Activated B cell treated with CpG ODN at 0.5 μM for 24 hours (primary cell): ENCODE results near the gene STARD4. TPM values are rescaled to one million over a fixed set of nuclear protein-coding genes. Genes with fewer than 3 reads are reported as not detected.

Source experiments
- ATAC-seq: fragments of 200-7000 bp; cut with Tn5 transposase; one replicate; pipeline ENCODE4 v1.10.0; 2021; ENCODE audit warnings: low read depth, mild to moderate bottlenecking, moderate library complexity
- CTCF ChIA-PET: fragments of 350-600 bp; sonication (Branson Sonifier 250); formaldehyde crosslinking; loops from one replicate; lab custom pipeline; 2021; ENCODE audit warnings: antibody characterized with exemption; lab: Charles Lee
- POLR2A ChIA-PET: fragments of 350-600 bp; sonication (Branson Sonifier 250); formaldehyde crosslinking; loops from one replicate; lab custom pipeline; 2021; ENCODE audit warnings: antibody characterized with exemption; lab: Charles Lee
- DNase-seq: peaks from one replicate; pipeline ENCODE4 v3.0.0; 2022
- H3K27ac Mint-ChIP-seq: one replicate; pipeline ENCODE4 v1.8.0; 2020; ENCODE audit warnings: mixed read lengths
- H3K27me3 Mint-ChIP-seq: one replicate; pipeline ENCODE4 v1.8.0; 2021; ENCODE audit warnings: mixed read lengths
- H3K36me3 Mint-ChIP-seq: one replicate; pipeline ENCODE4 v1.8.0; 2021; ENCODE audit warnings: low read depth, mixed read lengths
- H3K4me1 Mint-ChIP-seq: one replicate; pipeline ENCODE4 v1.8.0; 2021; ENCODE audit warnings: mixed read lengths
- H3K4me3 Mint-ChIP-seq: one replicate; pipeline ENCODE4 v1.8.0; 2020; ENCODE audit warnings: mild to moderate bottlenecking, mixed read lengths
- H3K9me3 Mint-ChIP-seq: one replicate; pipeline ENCODE4 v1.8.0; 2020; ENCODE audit warnings: mixed read lengths
- intact Hi-C: fragments of 100-400 bp; cut with micrococcal nuclease; formaldehyde crosslinking; loops from one replicate; pipeline ENCODE4 v1.15.1; 2024
- total RNA-seq: library from RNA; stranded (reverse); gene quantifications from 2 replicates; pipeline ENCODE4 v1.2.3, GENCODE V29; 2022
- TF ChIP-seq, protein P1 (sequence below): fragments of 200-600 bp; IDR thresholded peaks from one replicate; pipeline ENCODE4 v1.8.0; 2022; ENCODE audit warnings: antibody characterized with exemption, mild to moderate bottlenecking

The STARD4 gene
- total RNA-seq, 1 donor from 2014 or later: 40.3 TPM

DNA sequence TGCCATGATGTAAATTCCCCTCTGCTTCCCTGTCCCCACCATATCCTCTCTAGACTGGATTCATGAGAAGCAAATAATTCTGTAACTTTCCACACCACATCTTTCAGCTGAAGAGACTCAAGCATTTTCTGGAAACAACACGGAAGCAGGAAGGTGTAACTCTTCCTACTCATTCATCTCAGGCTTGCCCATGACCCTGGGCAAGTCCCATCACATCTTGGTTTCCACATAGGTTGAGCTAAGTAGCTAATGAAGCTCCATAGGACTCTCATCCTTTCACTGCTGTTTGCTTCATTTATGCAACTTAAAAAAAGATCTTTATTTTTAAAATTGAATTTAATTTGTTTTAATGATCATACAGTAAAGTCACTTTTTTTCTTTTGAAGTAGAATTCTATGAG is 32.7 kb upstream of the STARD4 start:
- intact Hi-C loops: no loop called here
- H3K4me3 Mint-ChIP-seq: no peak overlapping the region
- ATAC-seq: no peak

DNA sequence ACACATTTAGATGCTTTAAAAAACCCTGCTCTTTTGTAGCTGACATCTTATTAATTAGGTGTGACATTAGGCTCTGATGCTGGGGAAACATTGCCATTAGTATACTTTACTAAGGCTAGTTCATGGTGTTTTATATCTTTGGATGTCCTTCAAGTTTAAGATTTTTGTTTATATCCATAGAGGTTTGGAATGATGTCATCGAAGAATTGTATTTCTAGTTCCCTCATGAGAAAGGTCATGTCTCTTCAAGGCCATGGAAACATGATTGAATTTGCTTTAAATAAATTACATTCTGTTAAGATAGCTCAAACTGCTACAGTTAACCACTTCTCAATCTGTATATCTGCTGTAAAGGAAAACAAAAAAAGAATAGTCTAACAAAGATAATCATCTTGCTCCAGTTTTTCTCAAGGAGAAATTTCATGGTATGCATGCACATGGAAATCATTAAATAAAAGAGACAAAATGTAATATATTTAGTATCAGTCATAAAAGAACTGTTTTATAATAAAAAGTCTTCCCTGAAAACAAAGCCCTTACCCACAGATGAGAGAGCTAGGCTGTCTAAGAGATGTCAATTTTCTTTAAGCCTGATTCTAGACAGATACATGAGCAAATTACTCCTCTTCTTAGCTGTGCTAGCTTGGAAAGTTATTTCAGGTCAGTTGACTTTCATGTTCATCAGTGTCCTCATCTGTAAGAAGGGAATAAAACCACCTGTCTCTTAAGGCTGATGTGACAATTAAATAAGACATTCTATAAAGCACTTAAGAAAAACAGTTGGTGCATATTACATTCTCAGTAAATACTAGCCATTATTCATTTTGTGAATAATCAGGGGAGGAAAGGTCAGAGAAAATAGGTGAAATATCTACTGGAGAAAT is 25.0 kb upstream of the STARD4 start:
- no peaks in the 10 kb centered on the region for H3K9me3 Mint-ChIP-seq
- ATAC-seq: no peak
- H3K27me3 Mint-ChIP-seq: peaks cover 18% of the 10 kb centered on the region
- DNase-seq: no peak
- H3K27ac Mint-ChIP-seq: no peak overlapping the region
- no peaks in the 10 kb centered on the region for H3K36me3 Mint-ChIP-seq
- intact Hi-C loops: no loop called here
- CTCF ChIA-PET: no interaction called here
- no peak overlapping the region for H3K4me3 Mint-ChIP-seq
- TF ChIP-seq, protein P1, sequence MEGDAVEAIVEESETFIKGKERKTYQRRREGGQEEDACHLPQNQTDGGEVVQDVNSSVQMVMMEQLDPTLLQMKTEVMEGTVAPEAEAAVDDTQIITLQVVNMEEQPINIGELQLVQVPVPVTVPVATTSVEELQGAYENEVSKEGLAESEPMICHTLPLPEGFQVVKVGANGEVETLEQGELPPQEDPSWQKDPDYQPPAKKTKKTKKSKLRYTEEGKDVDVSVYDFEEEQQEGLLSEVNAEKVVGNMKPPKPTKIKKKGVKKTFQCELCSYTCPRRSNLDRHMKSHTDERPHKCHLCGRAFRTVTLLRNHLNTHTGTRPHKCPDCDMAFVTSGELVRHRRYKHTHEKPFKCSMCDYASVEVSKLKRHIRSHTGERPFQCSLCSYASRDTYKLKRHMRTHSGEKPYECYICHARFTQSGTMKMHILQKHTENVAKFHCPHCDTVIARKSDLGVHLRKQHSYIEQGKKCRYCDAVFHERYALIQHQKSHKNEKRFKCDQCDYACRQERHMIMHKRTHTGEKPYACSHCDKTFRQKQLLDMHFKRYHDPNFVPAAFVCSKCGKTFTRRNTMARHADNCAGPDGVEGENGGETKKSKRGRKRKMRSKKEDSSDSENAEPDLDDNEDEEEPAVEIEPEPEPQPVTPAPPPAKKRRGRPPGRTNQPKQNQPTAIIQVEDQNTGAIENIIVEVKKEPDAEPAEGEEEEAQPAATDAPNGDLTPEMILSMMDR: no peak
- POLR2A ChIA-PET: no interaction called here
- H3K4me1 Mint-ChIP-seq: no peaks in the 10 kb centered on the region

More for the DNA sequence above, 32.7 kb upstream of the STARD4 start:
- H3K27me3 Mint-ChIP-seq: peaks cover 11% of the 10 kb centered on the region
- no peaks in the 10 kb centered on the region for H3K9me3 Mint-ChIP-seq
- ChIA-PET CTCF (no interaction called here), POLR2A (no interaction called here)
- H3K36me3 Mint-ChIP-seq: no peaks in the 10 kb centered on the region
- DNase-seq: no peak
- TF ChIP-seq, protein P1: no peak
- no peaks in the 10 kb centered on the region for H3K4me1 Mint-ChIP-seq
- H3K27ac Mint-ChIP-seq: no peak overlapping the region

DNA sequence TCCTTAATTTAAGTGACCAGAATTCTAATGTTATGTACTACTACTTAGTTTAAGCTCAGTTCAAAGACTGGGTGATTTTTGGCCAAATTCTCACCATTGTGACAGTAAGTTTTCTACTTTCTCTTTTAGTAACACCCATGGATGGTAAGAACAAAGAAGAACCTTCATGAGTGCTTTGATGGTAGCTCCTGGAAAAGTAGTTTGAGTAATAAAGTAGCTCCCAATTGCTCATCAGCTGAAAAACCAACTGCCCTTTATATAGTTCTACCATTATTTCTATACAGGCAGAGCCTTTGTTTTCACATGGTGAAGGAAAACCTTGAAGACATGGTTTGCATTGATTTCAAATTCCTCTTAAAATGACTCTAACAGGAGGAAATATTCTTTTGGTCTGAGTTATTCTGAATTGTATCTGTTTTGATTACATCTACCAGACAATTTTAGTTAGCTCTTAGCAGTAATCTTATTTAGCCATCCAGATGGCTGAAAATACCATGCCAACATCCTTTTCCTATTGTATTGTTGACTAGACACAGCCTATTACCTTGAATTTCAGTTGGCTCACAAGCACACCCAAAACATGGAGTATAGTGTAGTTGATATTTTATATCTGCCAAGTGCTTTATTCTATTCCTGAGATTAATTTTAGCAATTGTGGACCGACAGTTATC is 23.7 kb upstream of the STARD4 start:
- Mint-ChIP-seq H3K27me3 (peaks cover 18% of the 10 kb centered on the region), H3K9me3 (no peaks in the 10 kb centered on the region), H3K4me3 (no peak overlapping the region), H3K4me1 (peaks cover 6% of the 10 kb centered on the region), H3K27ac (no peak overlapping the region), H3K36me3 (no peaks in the 10 kb centered on the region)
- CTCF ChIA-PET: no interaction called here
- ATAC-seq: no peak
- TF ChIP-seq, protein P1: no peak
- intact Hi-C loops: no loop called here
- DNase-seq: no peak
- POLR2A ChIA-PET: no interaction called here

DNA sequence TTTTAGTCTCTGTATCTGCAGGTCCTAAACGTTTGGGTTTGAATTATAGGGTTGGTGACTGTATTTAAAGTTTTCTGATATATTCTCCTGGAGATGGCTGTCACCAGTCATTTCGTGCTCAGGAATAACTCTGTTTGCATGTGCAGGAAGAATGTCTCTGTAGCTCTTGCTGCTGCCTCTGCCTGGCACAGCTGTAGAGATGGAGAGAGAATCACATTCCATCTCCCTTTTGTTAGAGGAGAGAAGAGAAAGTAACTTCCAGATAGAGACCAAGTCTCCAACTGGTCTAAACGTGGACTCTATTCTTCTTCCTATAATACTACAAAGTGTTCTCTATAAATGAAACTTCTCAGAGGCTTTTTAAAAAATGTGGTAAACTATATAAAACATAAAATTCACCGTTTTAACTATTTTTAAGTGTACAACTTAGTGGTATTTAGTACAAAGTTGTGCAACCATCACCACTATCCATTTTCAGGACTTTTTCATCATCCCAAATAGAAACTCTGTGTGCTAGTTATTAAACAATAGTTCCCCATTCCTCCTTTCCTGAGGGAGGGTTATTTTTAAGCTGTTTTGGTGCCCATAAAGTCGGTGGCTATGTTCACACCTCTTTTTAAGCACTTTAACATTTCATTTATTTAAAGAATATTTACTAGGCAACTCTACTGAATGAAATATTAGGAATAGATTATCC is 20.7 kb upstream of the STARD4 start:
- no peak overlapping the region for H3K27ac Mint-ChIP-seq

More for the DNA sequence above, 20.7 kb upstream of the STARD4 start:
- ChIA-PET CTCF (interaction anchor here (1.7 to 4.8 kb wide), 2 partner anchors 21 to 613 kb away, joined by 4 to 52 read pairs; partner anchors contain the start of gene STARD4), POLR2A (interaction anchor here (1.0 kb wide), 1 partner anchor 20 kb away, joined by 3 read pairs; no protein-coding TSS in a partner anchor)
- no peak for DNase-seq
- TF ChIP-seq, protein P1: no peak
- Mint-ChIP-seq H3K36me3 (no peaks in the 10 kb centered on the region), H3K4me3 (no peak overlapping the region), H3K9me3 (peaks cover 2% of the 10 kb centered on the region), H3K27me3 (peaks cover 9% of the 10 kb centered on the region), H3K4me1 (peaks cover 23% of the 10 kb centered on the region)
- intact Hi-C loops: no loop called here
- no peak for ATAC-seq
